NCI-H128 (cell line): ENCODE results near the gene NKX6-2.
"Not testable (repeated sequence)": the region's sequence is repeated elsewhere in the genome, so short reads cannot be mapped to it uniquely, and the experiment has no call there.

Source experiments
- DNase-seq: peaks from one replicate; lab custom pipeline; 2025; ENCODE audit not compliant: unreplicated experiment; lab: John Stamatoyannopoulos, UW

The NKX6-2 gene

DNA sequence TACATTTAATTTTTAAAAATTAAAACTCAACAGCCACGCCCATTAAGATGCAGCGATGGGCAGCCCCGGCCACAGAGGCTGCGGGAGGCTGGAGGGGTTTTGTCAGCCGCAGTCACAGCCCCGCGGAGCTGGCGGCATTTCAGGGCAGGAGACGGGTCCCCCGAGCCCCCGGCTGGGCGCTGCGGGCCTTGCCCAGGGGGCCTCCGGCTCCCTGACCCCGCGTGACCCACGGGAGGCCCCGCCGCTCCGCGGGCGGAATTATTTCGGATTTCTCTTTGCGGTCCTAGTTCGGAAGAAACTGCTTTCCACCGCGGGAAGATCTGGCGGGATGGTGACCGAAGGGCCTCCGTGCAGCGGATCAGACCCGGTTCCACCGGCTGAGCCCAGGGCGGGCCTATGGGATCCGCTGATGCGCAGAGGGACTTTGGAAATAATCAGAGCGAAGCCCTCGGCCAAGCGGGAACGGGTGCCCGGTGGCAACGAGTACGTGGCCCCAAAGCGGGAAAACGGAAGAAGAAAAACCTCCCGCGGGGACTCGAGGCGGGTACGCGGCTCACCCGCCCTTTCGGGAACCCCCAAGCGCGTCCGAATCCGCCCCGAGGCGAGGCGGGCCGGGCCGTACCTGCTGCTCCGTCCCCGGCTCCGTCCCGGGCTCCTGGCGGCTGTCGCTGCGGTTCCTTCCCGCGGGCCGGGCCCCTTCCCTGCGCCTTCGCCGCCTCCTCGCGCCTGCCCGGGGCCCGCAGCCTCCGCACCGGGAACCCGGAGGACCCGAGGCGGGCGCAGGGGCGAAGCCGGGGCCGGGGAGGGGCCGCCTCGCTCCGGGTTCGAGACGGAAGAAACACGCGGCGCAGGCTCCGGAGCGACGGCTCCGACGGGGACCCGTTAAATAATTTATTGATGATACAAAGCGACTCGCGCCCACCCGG lies 1.7 kb downstream of the NKX6-2 start:
- no peak for DNase-seq

DNA sequence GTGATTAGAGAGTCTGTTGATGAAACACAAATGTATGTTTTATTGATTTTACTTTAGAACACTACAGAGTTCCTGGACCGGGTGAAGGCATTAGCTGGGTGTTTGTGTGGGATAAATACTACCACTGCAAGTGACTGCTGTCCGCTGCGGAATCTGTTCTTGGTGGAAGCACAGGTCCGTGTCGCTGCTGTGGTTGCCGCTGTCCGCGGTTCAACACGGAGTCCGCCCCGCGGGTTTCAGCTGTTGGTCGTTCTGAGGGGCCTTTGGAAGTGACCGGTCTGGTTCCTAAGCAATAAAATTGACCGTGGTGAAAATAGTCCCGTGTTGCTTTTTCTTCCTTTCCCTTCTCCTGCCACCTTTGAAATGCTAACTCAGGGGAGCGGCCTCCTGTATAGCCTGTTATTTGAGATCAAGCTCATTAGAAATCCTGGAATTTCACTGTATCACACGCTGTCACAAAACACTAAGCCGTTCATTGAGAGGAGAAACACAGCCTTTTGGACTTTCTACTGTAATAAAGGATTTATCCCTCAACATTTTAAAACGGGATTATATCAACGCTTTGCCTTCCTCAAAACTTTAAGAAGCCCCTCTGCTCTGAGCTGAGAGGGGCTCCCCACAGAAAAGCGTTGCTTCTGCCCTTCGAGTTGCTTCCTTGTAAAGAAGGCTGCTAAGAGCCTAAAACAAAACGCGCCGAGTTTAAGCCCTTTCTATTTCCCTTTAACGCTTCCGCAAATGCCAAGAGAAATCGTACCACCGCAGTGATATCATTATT lies 2.6 kb downstream of the NKX6-2 start:
- DNase-seq = no peak

DNA sequence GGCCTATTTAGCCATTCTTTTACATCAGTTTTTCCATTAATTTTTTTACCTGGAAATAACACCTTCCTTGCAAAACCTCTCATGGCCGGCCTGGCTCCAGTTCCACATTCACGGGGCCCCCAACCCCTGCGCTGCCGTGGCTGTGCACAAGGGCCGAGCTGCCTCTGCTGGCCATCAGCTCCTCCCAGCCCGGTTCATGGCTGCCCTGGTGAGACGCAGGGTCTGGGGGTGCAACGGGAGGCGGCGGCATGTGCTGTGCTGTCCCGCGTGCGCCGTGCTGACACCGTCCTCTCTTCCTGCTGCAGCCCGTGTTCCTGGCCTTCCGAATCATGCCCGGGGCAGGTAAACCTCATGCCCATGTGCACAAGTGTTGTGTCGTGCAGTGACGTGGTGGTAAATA lies 4.4 kb downstream of the NKX6-2 start:
- no peak for DNase-seq

DNA sequence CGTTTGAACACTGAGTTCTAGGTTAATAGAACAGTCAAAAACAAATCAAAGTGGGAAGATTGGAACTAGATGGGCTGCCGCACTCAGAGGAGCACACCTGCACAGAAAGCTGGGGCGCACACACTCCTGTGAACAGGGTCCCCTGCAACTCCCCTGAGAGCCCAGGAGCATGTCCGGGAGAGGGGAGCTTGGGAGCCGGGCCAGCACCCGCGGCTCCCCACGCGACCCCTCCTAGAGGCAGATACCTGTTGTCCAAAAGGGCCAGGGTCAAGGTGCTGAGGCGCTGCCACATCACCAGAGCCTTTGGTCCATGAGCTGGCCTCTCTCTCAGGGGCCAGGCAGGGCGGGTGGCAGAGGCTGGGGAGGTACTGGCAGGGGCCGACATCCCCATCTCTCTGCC lies 5.6 kb downstream of the NKX6-2 start:
- no peak for DNase-seq

DNA sequence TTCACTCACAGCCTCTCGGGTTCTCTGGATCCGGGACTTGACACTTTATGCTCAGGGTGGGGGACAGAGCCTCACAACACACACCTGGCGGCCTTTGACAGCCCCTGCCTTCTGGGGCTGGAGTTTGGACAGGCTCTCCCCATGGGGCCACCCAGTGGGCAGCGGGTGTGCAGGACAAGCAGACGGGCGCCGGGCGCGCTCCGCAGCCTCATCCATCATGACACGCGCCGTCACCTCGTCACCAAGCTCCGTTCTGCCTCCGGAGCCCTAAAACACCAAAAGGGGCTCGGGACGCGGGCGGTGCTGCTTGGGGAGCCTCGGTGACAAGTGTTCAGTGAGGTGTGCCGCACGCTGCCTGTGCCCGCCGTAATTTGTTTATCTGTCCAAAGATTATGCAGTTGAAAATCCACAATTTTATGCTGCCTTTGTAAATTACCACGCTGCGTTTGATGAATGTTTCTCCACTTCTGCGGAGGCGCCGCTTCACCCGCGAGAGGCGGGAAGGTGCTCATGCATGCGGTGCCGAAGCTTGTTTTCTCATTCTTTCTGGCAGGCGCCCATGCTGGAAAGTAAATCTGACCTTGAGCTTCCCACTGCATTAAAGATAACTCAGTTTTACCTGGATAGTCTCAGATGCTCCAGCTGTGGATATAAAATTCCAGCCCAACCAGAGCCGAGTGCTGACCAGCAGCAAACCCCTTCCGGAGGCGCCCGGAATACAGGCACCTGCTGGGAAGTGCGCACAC lies 6.2 kb downstream of the NKX6-2 start:
- DNase-seq = no peak

DNA sequence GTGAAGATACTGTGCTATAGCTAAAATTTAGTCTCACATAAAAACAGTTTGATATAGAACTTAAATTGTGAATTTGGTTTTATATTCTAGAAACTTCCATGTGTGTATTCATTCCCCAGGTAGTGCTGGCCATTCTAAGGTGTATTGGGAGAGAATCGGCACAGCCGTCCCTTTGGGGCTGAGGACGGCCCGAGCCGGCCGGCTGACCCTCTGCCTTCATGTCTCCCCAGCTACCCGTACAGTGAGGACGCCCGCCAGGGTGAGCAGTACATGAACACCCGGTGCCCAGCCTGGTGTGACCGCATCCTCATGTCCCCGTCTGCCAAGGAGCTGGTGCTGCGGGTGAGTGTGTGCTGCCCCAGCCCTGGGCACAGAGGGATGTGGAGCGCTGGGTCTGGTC lies 8.5 kb downstream of the NKX6-2 start:
- DNase-seq = no peak

DNA sequence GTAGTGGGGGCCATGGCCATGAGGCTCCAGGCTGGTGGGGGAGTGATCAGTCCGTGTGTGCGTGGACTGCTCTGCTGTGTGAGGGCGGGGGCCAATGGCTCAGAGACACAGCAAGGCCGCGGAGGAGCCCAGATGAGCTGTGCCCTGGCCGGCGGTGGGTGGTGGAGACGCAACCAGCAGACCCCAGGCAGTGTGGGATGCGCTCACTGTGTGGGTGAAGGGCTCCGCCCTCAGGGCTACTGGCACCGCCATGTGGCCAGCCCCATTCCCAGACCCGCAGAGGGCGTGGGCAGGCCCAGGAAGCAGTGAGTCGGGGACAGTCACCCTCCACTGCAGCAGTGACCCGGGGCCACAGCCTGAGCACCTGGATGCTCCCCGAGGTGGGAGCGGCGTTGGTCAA lies 9.1 kb downstream of the NKX6-2 start:
- no peak for DNase-seq

DNA sequence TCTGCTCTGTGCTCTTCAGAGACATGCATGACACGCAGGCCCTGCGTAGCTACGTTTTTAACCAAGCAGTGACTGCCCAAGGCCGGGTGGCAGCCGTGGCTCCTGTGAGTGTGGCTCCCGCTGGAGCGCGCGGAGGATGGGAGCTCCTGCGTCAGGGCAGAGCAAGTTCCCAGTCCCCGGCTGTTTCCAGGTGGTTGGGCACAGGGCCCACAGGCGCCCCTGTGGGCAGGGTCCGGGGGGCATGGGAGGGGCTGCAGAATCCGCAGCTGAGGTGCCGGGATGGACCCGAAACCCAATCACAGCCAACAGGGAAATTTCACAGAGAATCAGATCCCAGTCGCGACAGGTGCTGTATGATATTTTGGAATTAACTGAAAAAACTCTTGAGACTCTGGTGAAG lies 9.8 kb downstream of the NKX6-2 start:
- DNase-seq = no peak

DNA sequence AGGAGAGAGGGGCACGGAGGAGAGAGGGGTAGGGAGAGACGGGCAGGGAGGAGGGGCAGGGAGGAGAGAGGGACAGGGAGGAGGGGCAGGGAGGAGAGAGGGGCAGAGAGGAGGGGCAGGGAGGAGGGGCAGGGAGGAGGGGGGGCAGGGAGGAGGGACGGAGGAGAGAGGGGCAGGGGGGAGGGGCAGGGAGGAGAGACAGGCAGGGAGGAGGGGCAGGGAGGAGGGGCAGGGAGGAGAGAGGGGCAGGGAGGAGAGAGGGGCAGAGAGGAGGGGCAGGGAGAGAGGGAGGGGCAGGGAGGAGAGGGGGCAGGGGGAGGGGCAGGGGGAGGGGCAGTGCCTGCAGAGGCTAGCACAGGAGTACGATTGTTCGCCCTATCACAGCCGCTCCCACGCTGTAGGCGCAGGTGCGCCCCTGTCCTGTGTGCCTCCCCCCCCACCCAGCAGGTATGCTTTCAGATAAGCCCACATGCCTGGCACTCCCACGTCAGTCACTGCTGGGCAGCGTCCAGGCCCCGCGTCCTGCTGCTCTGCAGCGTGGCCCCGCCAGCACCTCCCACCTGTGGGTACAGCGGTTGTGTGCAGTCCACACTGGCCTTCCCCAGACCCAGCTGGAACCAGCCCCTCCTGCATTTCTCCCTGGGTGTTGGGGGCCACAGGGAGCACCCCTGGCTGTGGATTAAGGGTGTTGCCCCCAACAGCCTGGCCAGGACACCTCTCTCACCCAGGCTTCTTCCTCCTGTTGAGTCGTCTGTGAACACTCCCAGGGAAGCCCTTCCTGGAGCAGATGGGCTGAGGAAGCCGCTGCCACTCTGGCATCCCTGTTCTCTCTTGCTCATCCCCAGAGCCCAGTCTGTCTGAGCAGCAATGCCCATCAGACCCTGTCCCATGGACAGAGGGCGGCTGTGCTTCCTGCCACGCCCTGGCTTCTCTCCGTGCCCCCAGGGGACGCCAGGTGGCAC lies 10.8 kb downstream of the NKX6-2 start:
- peak; percentile 36 for DNase-seq

DNA sequence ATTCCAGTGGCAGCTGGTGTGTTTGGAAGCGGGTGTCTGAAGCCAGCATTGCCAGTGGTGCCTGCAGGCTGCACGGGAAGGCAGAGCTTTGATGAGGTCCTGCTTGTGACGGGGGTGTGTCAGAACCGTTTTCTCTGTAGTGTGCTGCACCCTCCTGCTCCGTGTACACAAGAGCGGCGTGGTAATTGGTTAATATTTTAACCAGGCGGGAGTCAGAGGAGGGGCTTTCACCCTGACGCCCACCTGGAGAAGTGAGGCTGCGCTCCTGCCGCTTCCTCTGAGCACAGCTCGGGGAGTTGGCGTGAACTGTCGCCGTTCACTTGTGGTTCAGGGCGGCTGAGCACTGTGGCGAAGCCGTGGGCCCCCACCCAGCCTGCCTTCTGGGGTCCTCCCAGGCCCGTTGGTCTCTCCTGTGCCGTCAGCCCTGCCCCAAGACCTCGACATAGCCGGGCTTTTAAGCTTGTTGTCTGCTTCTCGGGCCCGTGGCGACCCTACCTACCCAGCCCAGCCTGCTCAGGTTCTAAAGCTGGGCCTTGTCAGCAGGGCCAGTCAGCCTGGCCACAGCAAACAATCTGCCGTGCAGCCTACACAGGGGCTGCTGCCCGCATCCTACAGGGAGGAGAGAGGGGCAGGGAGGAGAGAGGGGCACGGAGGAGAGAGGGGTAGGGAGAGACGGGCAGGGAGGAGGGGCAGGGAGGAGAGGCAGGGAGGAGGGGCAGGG lies 11.6 kb downstream of the NKX6-2 start:
- DNase-seq = no peak

DNA sequence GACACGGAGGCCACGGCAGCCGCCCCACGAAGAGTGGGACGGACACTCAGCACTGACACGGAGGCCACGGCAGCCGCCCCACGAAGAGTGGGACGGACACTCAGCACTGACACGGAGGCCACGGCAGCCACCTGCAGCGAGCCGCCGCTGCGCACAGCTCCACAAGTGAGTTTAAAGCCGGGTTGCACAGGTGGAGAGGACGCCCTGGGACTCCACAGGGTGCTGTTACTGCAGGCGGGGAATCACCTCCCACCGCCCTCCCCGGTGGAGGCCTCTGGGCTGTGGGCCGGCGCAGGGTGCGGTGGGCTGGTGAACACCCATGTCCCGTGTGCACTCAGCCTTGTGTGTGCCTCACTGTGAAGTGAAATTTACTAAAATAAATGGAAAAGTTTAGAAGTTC lies 13.1 kb downstream of the NKX6-2 start:
- not testable (repeated sequence) for DNase-seq

DNA sequence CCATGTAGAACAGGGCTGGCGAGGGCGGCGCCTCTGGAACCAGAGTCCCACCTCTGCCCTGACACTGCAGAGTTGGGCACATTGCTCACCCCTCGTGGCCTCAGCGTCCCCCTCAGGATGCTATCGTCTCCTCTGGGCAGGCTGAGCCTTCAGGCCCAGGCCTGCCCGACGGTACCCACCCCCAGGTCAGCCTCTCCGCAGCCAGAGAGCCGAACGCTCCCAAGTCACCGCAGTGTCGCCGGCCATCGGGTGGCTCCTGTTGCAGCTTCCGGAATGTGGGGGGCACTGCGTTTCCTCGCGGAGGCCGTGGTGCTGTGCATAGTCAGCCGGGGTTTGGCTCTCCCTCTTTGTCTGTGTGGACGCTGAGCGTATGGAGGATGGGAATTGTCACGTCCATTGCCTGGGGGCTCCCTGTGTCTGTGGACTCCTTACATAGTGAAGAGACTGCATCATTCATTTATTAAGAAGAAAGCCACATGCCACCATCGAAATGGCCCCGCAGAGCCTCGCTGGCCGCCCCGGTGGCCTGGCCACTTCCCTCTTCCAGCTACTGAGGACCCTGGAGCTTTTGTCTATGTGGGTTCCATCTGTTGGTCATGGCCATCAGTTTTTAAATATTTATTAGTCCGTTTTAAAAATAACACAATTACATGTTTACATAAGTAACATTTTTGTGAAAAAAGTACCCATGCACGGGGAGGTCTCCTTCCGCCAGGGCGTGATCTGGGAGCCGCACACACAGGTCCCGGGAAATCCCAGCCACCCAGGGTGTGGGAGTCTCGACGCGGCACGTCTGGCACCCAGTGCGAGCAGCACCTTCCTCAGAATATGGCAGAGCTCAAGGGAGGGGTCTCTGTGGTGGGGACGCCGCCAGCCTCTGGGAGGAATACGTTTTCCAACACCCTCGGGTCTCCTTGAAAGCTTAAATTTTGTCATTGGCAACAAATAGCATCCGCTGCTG lies 15.6 kb downstream of the NKX6-2 start:
- no peak for DNase-seq

DNA sequence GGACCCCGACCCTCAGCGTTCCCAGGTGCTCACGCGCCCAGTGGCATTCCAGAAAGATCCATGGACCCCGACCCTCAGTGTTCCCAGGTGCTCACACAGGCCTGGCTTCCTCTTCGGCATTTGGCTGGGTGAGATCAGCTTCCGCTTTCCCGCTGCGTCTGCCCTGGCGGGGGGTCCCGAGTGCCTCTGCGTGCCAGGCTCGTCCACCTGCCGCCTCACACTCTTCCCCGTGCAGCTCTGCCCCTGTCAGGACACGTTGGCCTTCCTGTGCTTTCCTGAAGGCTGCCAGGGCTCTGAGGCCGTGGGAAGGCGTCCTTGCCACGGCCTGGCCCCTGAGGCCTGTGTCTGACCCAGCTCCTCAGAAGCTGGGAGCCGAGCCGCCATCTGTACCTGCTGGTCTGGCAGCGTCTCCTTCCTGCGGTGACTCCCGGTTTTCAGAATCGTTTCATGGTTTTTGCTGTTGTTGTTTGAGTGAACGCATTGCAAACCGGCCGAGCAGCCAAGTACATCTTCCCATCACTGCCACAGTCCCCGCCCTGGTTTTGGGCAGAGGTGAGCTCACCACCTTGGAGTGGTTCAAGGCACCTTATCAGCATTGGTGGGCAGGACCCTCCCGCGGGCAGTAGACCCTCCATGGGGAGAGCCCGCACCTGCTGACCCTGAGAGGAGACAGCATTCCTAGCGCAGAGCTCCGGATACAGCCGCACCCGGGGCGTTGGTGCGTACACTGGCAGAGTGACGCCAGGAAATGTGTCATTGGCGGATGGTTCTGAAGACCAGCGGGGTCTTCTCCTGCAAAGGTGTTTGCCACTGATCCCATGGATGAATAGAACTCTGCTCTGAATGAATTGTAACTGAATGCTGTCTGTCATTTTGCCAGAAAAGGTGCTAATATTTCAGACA lies 17.4 kb downstream of the NKX6-2 start:
- DNase-seq = no peak

DNA sequence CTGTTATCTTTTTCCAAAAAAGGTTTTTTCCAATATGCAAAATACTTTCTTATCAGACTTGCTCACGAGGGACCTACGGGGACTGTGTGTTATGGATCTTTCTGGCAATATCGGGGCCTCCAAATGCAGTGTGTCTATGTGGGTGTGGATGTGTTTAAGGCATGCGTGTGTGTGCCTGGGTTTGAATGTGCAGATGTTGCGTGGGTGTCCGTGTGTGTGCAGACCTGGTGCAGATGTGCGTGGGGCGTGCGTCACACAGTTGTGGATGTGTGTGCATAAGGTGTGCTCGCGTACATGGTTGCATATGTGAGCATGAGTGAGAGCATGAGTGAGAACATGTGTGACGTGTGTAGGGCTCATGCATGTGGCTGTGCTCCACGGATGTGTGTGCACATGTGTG lies 19.7 kb downstream of the NKX6-2 start:
- no peak for DNase-seq

DNA sequence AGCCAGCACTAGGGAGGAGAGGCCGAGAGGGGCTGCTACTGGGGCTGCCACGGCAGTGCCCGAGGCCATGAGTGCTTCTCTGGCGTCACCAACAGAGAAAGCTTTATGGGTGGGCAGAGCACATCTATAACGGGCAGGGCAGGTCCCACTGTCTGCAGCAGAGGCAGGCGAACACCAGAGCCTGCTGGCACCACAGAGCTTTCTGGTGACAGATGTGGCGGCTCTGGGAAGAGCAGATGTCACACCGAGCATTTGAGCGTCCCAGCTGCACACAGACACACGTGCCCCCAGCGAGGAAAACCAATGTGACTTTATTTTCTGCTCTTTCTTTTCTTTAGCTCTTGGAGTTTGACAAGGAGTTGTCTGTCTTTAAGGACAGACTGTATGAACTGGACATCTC lies 20.5 kb downstream of the NKX6-2 start:
- no peak for DNase-seq

DNA sequence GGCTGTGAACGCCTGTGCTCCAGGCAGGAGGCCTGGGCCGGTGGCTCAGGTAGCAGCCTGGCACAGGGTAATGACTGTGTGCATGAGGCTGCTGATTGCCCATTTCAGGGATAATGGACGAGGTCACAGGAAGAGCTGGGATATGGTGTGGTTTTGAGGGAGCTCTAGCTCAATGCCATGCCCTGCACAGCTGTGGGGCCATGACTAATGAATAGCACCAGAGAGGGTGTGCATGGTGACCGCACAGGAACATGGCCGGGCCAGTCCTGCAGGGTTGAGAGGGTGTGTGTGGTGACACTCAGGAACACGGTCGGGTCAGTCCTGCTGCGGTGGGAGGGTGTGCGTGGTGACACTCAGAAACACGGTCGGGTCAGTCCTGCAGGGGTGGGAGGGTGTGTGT lies 21.8 kb downstream of the NKX6-2 start:
- no peak for DNase-seq

DNA sequence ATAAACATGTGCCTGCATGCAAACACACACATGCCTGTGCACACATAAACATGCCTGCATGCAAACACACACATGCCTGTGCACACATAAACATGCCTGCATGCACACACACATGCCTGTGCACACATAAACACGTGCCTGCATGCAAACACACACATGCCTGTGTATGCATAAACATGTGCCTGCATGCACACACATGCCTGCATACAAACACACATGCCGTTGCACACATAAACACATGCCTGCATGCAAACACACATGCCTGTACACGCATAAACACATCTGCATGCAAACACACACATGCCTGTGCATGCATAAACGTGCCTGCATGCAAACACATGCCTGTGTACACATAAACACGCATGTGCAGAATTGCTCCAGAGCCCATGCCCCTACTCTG lies 22.4 kb downstream of the NKX6-2 start:
- no peak for DNase-seq

DNA sequence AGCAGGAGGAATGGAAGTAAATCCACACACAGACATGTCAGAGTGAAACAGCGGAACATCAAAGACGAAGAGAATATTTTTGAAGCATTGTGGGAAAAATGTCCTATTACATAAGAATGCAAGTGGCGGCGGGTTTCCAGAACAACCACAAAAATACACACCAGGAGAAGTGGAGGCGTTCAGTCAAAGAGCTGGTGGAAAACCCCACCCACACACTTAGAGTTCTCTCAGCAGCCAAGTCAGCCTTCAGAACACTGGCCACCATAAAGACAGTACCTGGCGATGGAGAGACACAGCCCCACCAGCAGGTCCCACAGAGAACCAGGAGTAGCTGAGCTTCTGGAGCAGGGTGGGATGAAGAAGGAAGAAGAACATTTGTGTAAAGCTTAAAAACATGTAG lies 23.7 kb downstream of the NKX6-2 start:
- no peak for DNase-seq
